ENCODE measurements around the gene NWD2. TPM values are rescaled to one million over a fixed set of nuclear protein-coding genes. Genes with fewer than 3 reads are reported as not detected.

NWD2 gene
- total and polyA plus RNA-seq, 10 of the 15 experiments (the other 5 are each of a cell fraction or from before 2014, with no cell fraction given) = not detected

DNA sequence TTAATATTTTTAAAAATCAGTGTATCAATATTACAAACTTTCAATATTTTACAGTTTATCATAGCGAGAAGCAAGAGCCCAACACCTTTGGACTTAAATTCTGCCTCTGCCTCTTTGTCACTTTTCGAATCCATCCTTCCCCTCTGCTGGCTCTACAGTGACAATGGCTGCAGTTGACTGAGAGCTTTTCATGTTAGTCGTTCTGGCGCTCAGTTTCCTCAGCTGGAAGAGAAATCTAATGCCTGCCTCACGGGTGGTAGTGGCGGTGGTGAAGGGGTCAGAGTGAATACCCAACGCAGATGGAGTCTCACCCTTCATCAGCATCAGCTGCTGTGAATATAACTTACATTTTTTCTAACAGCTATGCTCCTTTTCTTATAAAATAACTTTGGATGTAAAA lies 144.8 kb downstream of the NWD2 start:
- Histone ChIP-seq H3K4me1 (ENCODE audit: control insufficient read depth, insufficient read depth, low read length) (no peaks in the 10 kb centered on the region), H3K9ac (ENCODE audit: control insufficient read depth, insufficient read depth, low read length) (no peak overlapping the region), H3K79me2 (ENCODE audit: control insufficient read depth, insufficient read depth, low read length) (no peaks in the 10 kb centered on the region), H3K9me3 (replicated peaks; ENCODE audit: control insufficient read depth, insufficient read depth, low read length) (no peaks in the 10 kb centered on the region), H3K27ac (ENCODE audit: control insufficient read depth, insufficient read depth) (no peak overlapping the region), H3K27me3 (replicated peaks in 1 of 2; ENCODE audit: control insufficient read depth in 2 of 2, insufficient read depth in 2 of 2, low read length in 1 of 2) (no peaks in the 10 kb centered on the region), H3K36me3 (ENCODE audit: control insufficient read depth in 2 of 2, insufficient read depth in 2 of 2, low read length in 1 of 2) (no peaks in the 10 kb centered on the region), H2AFZ (ENCODE audit: control insufficient read depth, low read depth, low read length) (no peak overlapping the region), H4K20me1 (ENCODE audit: control insufficient read depth, insufficient read depth) (no peaks in the 10 kb centered on the region), H3K4me2 (ENCODE audit: control insufficient read depth, insufficient read depth) (no peak overlapping the region), H3K4me3 (no peak overlapping the region)
- ChIA-PET RAD21 (ENCODE audit: unreplicated experiment) (interaction anchor here (0.9 to 2.8 kb wide), 4 partner anchors 321 to 990 kb away, joined by 3 to 9 read pairs (median 4); no protein-coding TSS in a partner anchor), POLR2A (no interaction called here), SMC1A (ENCODE audit: uncharacterized antibody, unreplicated experiment) (interaction anchor here (0.8 to 3.7 kb wide), 10 partner anchors 9 to 1453 kb away, joined by 3 to 20 read pairs (median 4); no protein-coding TSS in a partner anchor), CTCF (interaction anchor here (0.6 to 4.5 kb wide), 20 partner anchors 8 to 1137 kb away, joined by 3 to 26 read pairs (median 5); no protein-coding TSS in a partner anchor)
- no peak for FAIRE-seq
- DNase-seq (ENCODE audit: low read depth, low spot score) = no peak
- no TSS peak for BruUV-seq (replicated peaks)
- WGBS (ENCODE audit: insufficient coverage, insufficient replicate concordance, low lambda C conversion rate, missing lambda C conversion rate) = 46% methylated on average over 7 of the region's 7 CpGs
- intact Hi-C loops (cut with micrococcal nuclease; ENCODE audit: unreplicated experiment) = loop anchor here (10.0 kb wide), 1 partner anchor 325 kb away; no protein-coding TSS in a partner anchor
- ATAC-seq = no peak
- in situ Hi-C loops (cut with MboI) = loop anchor here (10.0 to 25.0 kb wide), 2 partner anchors 1035 to 1202 kb away; no protein-coding TSS in a partner anchor
- TF ChIP-seq EP300 (IDR thresholded peaks at IDR 0.05; ENCODE audit: borderline replicate concordance in 1 of 2, control insufficient read depth in 1 of 2, low read depth in 2 of 2, low read length in 2 of 2) = no peak
- TF ChIP-seq ZNF622 (IDR thresholded peaks at IDR 0.05) = no peak
- no peak for TF ChIP-seq CUX1 (IDR thresholded peaks at IDR 0.05; ENCODE audit: insufficient replicate concordance, low read depth, low read length)
- no peak for TF ChIP-seq TBL1XR1 (IDR thresholded peaks at IDR 0.05; ENCODE audit: low read depth, low read length)
- TF ChIP-seq KDM1A (IDR thresholded peaks at IDR 0.05; ENCODE audit: borderline replicate concordance) = no peak
- no peak for TF ChIP-seq RAD51 (IDR thresholded peaks at IDR 0.05)
- no peak for TF ChIP-seq ZNF384 (IDR thresholded peaks at IDR 0.05; ENCODE audit: borderline replicate concordance, low read depth, low read length)
- TF ChIP-seq E4F1 (IDR thresholded peaks at IDR 0.05; ENCODE audit: borderline replicate concordance, partially characterized antibody) = no peak
- no peak for TF ChIP-seq IRF3 (IDR thresholded peaks at IDR 0.05)
